CD4-positive, alpha-beta T cell treated with Interleukin-17A for 4 hours (primary cell): ENCODE results near the gene SUCLG2.

Experiments
- DNase-seq: peaks from one replicate; pipeline ENCODE4 v3.0.0-alpha.2; 2020; ENCODE audit warnings: mixed read lengths

Gene SUCLG2

GRCh38 chr3:67375976-67376375 lies 278.4 kb downstream of the SUCLG2 start:
- no peak for DNase-seq

GRCh38 chr3:67362686-67363085 lies 291.7 kb downstream of the SUCLG2 start:
- no peak for DNase-seq

- DNase-seq = no peak
These were observed 292.6 kb downstream of the SUCLG2 start for GRCh38 chr3:67361770-67362169.

GRCh38 chr3:67361323-67361722 lies 293.1 kb downstream of the SUCLG2 start:
- DNase-seq = no peak

GRCh38 chr3:67357610-67358458 lies 296.6 kb downstream of the SUCLG2 start:
- no peak for DNase-seq

GRCh38 chr3:67349551-67350174 lies 304.7 kb downstream of the SUCLG2 start:
- DNase-seq = no peak

- no peak for DNase-seq
These were observed 308.3 kb downstream of the SUCLG2 start for GRCh38 chr3:67346081-67346480.

GRCh38 chr3:67335813-67336212 lies 318.6 kb downstream of the SUCLG2 start:
- DNase-seq = no peak

GRCh38 chr3:67334588-67334987 lies 319.8 kb downstream of the SUCLG2 start:
- no peak for DNase-seq

GRCh38 chr3:67329358-67329757 lies 325.1 kb downstream of the SUCLG2 start:
- DNase-seq = no peak

GRCh38 chr3:67327582-67327981 lies 326.8 kb downstream of the SUCLG2 start:
- DNase-seq = no peak

GRCh38 chr3:67325231-67325630 lies 329.2 kb downstream of the SUCLG2 start:
- no peak for DNase-seq
